Measurements from ENCODE around the gene AP1B1.

AP1B1 gene

GRCh38 chr22:29400576-29400975, 12.2 kb upstream of the AP1B1 start:
- TF ChIP-seq, protein P1, sequence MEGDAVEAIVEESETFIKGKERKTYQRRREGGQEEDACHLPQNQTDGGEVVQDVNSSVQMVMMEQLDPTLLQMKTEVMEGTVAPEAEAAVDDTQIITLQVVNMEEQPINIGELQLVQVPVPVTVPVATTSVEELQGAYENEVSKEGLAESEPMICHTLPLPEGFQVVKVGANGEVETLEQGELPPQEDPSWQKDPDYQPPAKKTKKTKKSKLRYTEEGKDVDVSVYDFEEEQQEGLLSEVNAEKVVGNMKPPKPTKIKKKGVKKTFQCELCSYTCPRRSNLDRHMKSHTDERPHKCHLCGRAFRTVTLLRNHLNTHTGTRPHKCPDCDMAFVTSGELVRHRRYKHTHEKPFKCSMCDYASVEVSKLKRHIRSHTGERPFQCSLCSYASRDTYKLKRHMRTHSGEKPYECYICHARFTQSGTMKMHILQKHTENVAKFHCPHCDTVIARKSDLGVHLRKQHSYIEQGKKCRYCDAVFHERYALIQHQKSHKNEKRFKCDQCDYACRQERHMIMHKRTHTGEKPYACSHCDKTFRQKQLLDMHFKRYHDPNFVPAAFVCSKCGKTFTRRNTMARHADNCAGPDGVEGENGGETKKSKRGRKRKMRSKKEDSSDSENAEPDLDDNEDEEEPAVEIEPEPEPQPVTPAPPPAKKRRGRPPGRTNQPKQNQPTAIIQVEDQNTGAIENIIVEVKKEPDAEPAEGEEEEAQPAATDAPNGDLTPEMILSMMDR (IDR thresholded peaks at IDR 0.05), result no peak
- no peaks in the 10 kb centered on the region for H3K4me1 ChIP-seq (ENCODE audit: control insufficient read depth in 1 of 2, insufficient read depth in 1 of 2, low read depth in 1 of 2, low read length in 1 of 2)
- H3K27ac ChIP-seq, result no peak overlapping the region
- H3K27me3 ChIP-seq, result no peaks in the 10 kb centered on the region
- H3K4me3 ChIP-seq (ENCODE audit: low read depth in 1 of 2, low read length in 1 of 2), result no peak overlapping the region
- H3K9me3 ChIP-seq, result no peaks in the 10 kb centered on the region
- H3K36me3 ChIP-seq, result no peaks in the 10 kb centered on the region

DNA sequence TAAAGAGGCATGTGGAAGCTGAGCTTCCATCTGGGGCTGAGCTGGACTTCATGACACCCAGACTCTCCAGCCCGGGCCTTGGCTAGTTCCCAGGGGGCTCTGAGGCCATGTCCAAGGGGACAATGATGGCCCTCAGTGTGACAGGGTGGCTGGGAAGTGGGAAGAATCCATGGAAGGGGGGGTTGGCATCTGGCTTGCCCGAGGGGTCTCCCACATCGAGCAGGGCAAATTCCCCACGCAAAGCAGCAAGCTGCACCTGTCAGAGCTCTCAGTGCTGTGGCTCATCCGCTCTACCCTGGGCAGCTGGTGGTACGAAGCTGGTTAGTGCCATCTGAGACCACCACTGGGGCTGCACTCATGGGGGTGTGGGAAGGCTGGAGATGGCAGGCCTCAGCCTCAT, 9.4 kb upstream of the AP1B1 start:
- H3K9me3 ChIP-seq, result no peaks in the 10 kb centered on the region
- TF ChIP-seq, protein P1 (IDR thresholded peaks at IDR 0.05), result no peak
- H3K4me1 ChIP-seq (ENCODE audit: control insufficient read depth in 1 of 2, insufficient read depth in 1 of 2, low read depth in 1 of 2, low read length in 1 of 2), result no peaks in the 10 kb centered on the region
- H3K4me3 ChIP-seq (ENCODE audit: low read depth in 1 of 2, low read length in 1 of 2), result no peak overlapping the region
- no peaks in the 10 kb centered on the region for H3K27me3 ChIP-seq
- H3K36me3 ChIP-seq, result no peaks in the 10 kb centered on the region
- H3K27ac ChIP-seq, result no peak overlapping the region

DNA sequence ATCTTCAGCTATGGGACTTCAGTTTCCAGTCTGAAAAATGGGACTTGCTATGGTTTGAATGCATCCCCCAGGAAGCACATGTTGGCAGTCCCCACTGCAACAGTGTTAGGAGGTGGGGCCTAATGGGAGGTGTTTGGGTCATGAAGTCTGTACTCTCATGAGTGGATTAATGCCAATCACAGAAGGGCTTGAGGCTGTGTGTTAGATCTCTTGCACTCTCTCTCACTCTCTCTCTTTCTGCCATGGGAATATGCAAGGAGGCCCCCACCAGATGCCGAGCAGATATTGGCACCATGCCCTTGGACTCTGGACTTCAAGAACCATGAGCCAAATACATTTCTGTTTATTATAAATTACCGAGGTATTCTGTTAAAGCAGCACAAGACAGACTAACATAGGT, 7.8 kb upstream of the AP1B1 start:
- Histone ChIP-seq H3K4me3 (ENCODE audit: low read depth in 1 of 2, low read length in 1 of 2) (no peak overlapping the region), H3K27me3 (no peaks in the 10 kb centered on the region), H3K4me1 (ENCODE audit: control insufficient read depth in 1 of 2, insufficient read depth in 1 of 2, low read depth in 1 of 2, low read length in 1 of 2) (no peaks in the 10 kb centered on the region), H3K9me3 (no peaks in the 10 kb centered on the region), H3K27ac (no peak overlapping the region), H3K36me3 (no peaks in the 10 kb centered on the region)
- TF ChIP-seq, protein P1 (IDR thresholded peaks at IDR 0.05), result no peak

DNA sequence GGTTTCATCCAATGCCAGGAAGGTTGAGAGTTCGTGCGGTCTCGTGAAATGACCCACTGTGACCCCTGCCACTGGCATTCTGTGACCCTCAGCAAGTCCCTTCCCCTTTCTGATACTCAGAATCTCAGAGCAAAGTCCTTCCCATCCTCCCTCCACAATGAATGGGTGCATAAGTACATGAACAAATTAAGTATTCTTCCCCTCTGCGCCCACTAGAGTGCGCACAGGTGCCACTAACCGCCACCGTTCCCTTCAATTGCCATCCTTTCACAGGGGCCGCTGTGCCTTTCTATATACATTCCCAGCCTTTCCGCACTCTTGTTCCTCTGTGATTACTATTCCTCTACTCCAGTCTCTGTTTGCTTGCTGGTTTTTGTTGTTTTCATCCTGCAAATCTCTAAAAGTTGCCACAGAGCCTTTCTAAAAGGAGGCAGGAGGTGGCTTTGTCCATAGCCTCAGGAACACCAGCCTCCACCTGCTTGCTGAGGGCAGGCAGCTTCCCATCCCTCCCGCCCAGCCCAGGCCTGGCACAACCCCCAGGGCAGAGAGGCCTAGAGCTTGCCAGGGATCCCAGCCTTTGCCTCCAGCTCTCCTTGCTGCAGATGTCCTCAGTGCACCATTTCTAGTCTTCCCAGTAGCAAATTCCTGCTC, 6.7 kb upstream of the AP1B1 start:
- no peaks in the 10 kb centered on the region for H3K4me1 ChIP-seq (ENCODE audit: control insufficient read depth in 1 of 2, insufficient read depth in 1 of 2, low read depth in 1 of 2, low read length in 1 of 2)
- TF ChIP-seq, protein P1 (IDR thresholded peaks at IDR 0.05), result peak; percentile 46
- no peaks in the 10 kb centered on the region for H3K36me3 ChIP-seq
- no peak overlapping the region for H3K27ac ChIP-seq
- H3K27me3 ChIP-seq, result no peaks in the 10 kb centered on the region
- H3K4me3 ChIP-seq (ENCODE audit: low read depth in 1 of 2, low read length in 1 of 2), result no peak overlapping the region
- H3K9me3 ChIP-seq, result no peaks in the 10 kb centered on the region

DNA sequence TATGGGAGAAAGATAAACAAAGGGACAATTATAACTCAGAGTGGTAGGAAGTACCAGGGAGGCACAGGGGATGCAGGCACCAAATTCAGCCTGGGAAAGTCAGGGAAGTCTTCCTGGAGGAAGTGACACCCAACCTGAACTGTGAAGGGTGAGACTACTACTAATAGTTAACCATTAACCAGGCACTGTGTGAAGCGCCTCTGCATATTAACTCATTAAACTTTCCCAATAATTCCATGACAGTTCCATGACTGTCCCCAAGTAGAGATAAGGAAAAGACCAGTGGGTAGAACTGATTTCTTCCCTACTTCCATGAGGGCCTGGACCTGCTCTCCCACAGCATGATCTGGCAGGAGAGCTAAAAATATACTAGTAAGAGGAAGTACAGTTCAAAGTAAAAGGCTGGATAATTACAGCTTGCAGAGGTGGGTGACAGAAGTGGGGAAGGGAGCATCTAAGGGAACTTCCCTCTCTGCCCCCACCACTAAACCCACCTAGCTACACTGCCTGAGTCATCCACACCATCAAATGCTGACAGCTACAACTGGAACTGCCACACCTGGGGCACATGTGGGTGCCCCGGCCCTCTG, 4.7 kb upstream of the AP1B1 start:
- Histone ChIP-seq H3K27ac (no peak overlapping the region), H3K4me1 (ENCODE audit: control insufficient read depth in 1 of 2, insufficient read depth in 1 of 2, low read depth in 1 of 2, low read length in 1 of 2) (peaks cover 6 to 10% of the 10 kb centered on the region in 2 experiments), H3K4me3 (ENCODE audit: low read depth in 1 of 2, low read length in 1 of 2) (no peak overlapping the region), H3K9me3 (no peaks in the 10 kb centered on the region), H3K36me3 (no peaks in the 10 kb centered on the region), H3K27me3 (no peaks in the 10 kb centered on the region)
- TF ChIP-seq, protein P1 (IDR thresholded peaks at IDR 0.05), result no peak
